Measurements from ENCODE around the gene RAB15. TPM values are rescaled to one million over a fixed set of nuclear protein-coding genes. Genes with fewer than 3 reads are reported as not detected.
A peak's percentile ranks its signal among the peaks of the same experiment; 100 is the strongest.

Gene RAB15
- total and polyA plus RNA-seq, 9 of the 15 experiments (the other 6 are each of a cell fraction or from before 2014, with no cell fraction given), result 0.09 to 0.30 (median 0.16) TPM; not detected in 2

DNA sequence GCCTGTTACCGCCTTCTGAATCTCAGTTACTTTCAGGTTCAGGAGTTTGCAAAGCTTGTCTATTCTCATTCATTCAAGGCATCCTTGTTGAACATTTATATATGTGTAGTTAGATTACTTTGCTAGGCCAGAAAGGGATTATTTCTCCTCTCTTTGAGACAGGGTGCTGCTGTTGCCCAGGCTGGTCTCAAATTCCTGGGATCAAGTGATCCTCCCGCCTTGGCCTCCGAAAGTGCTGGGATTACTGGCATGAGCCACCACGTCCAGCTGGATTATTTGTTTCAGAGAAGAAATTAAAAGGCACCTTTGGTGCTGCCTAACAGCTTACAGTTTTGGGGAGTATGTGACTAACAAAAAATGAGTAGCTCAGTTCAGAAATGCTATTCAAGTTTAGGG is 57.1 kb downstream of the RAB15 start:
- FAIRE-seq, result no peak
- TF ChIP-seq STAT5B (CRISPR knock-in tag; IDR thresholded peaks at IDR 0.05) (no peak), NEUROD1 (IDR thresholded peaks at IDR 0.05; ENCODE audit: borderline replicate concordance, low read depth, low read length, partially characterized antibody) (no peak), MED1 (CRISPR knock-in tag; IDR thresholded peaks at IDR 0.05; ENCODE audit: borderline replicate concordance) (no peak), CXXC5 (CRISPR knock-in tag; IDR thresholded peaks at IDR 0.05) (no peak), ARNT (IDR thresholded peaks at IDR 0.05) (no peak), ERF (CRISPR knock-in tag; IDR thresholded peaks at IDR 0.05) (no peak), CC2D1A (IDR thresholded peaks at IDR 0.05) (no peak), LARP7 (IDR thresholded peaks at IDR 0.05) (no peak), ZNF316 (IDR thresholded peaks at IDR 0.05) (no peak), NR1H2 (CRISPR knock-in tag; IDR thresholded peaks at IDR 0.05) (no peak), BCL6 (CRISPR knock-in tag; IDR thresholded peaks at IDR 0.05) (no peak), NFATC3 (IDR thresholded peaks at IDR 0.05) (no peak), HLTF (IDR thresholded peaks at IDR 0.05) (no peak), FOXA1 (IDR thresholded peaks at IDR 0.05; ENCODE audit: borderline replicate concordance) (no peak), GATAD2A (IDR thresholded peaks at IDR 0.05) (no peak), TEAD1 (CRISPR knock-in tag; IDR thresholded peaks at IDR 0.05) (no peak), RBM17 (IDR thresholded peaks at IDR 0.05; ENCODE audit: borderline replicate concordance, low read depth, low read length) (no peak), SMARCC2 (IDR thresholded peaks at IDR 0.05; ENCODE audit: low read depth) (no peak), KLF6 (CRISPR knock-in tag; IDR thresholded peaks at IDR 0.05; ENCODE audit: borderline replicate concordance) (no peak)
- TF ChIP-seq, protein P1, sequence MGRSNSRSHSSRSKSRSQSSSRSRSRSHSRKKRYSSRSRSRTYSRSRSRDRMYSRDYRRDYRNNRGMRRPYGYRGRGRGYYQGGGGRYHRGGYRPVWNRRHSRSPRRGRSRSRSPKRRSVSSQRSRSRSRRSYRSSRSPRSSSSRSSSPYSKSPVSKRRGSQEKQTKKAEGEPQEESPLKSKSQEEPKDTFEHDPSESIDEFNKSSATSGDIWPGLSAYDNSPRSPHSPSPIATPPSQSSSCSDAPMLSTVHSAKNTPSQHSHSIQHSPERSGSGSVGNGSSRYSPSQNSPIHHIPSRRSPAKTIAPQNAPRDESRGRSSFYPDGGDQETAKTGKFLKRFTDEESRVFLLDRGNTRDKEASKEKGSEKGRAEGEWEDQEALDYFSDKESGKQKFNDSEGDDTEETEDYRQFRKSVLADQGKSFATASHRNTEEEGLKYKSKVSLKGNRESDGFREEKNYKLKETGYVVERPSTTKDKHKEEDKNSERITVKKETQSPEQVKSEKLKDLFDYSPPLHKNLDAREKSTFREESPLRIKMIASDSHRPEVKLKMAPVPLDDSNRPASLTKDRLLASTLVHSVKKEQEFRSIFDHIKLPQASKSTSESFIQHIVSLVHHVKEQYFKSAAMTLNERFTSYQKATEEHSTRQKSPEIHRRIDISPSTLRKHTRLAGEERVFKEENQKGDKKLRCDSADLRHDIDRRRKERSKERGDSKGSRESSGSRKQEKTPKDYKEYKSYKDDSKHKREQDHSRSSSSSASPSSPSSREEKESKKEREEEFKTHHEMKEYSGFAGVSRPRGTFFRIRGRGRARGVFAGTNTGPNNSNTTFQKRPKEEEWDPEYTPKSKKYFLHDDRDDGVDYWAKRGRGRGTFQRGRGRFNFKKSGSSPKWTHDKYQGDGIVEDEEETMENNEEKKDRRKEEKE (IDR thresholded peaks at IDR 0.05; ENCODE audit: borderline replicate concordance in 1 of 2, control insufficient read depth in 1 of 2, low read depth in 2 of 2, low read length in 1 of 2), result no peak

More for the DNA sequence above, 57.1 kb downstream of the RAB15 start:
- TSS peak; percentile 68 for BruUV-seq (replicated peaks)
- ATAC-seq, result no peak
- no peak for DNase-seq (ENCODE audit: extremely low read depth in 1 of 4, low spot score in 3 of 4)
- no peaks in the 10 kb centered on the region for H3K27me3 ChIP-seq (ENCODE audit: control insufficient read depth in 2 of 2, insufficient read depth in 2 of 2, low read length in 2 of 2)
- intact Hi-C loops (cut with micrococcal nuclease), result no loop called here
- no peaks in the 10 kb centered on the region for H4K20me1 ChIP-seq (replicated peaks; ENCODE audit: control insufficient read depth, insufficient read depth, low read length)
- 8% methylated on average over 4 of the region's 4 CpGs for WGBS (ENCODE audit: insufficient coverage, low coverage, missing lambda C conversion rate)
- peaks cover 10% of the 10 kb centered on the region; the same call in 2 of the 3 replicates for H3K36me3 ChIP-seq (ENCODE audit: control insufficient read depth, insufficient read depth, low read length)
- H3K9ac ChIP-seq (ENCODE audit: insufficient read depth in 1 of 2, low read depth in 2 of 2, low read length in 2 of 2), result peak overlapping the region; percentile 87 to 100; a peak in 3 of 4 replicates
- H3K9me1 ChIP-seq (ENCODE audit: control insufficient read depth, insufficient read depth, low read length), result no peaks in the 10 kb centered on the region
- H3K4me2 ChIP-seq (ENCODE audit: insufficient read depth, low read length), result peak overlapping the region; percentile 82
- peaks cover 0 to 3% of the 10 kb centered on the region in 2 experiments; a peak in 2 of 5 replicates for H3K4me1 ChIP-seq (replicated peaks in 1 of 2; ENCODE audit: control insufficient read depth in 2 of 2, insufficient read depth in 2 of 2, low read length in 2 of 2)
- no peaks in the 10 kb centered on the region; the same call in 1 of the 2 replicates for H3K9me3 ChIP-seq (replicated peaks; ENCODE audit: control insufficient read depth, insufficient read depth, low read depth, low read length)
- H3K27ac ChIP-seq (ENCODE audit: extremely low read depth, low read depth, low read length), result peak overlapping the region; percentile 86
- H3K79me2 ChIP-seq (ENCODE audit: control insufficient read depth, insufficient read depth, low read length), result peaks cover 29% of the 10 kb centered on the region
- ChIA-PET CTCF (ENCODE audit: low intra/inter-chr PET ratio) (no interaction called here), POLR2A (interaction anchor here (0.6 to 2.1 kb wide), 8 partner anchors 10 to 1293 kb away, joined by 3 to 10 read pairs (median 4); partner anchors contain the start of gene PLEKHG3)
- in situ Hi-C loops (cut with MboI), result no loop called here
- peak overlapping the region; percentile 85 for H2AFZ ChIP-seq (ENCODE audit: low read depth, low read length)
- peak overlapping the region; percentile 78 for H3K4me3 ChIP-seq
